Brain pericyte (primary cell): Measurements from ENCODE around the gene CUX1.
"Not testable (repeated sequence)": the region's sequence is repeated elsewhere in the genome, so short reads cannot be mapped to it uniquely, and the experiment has no call there.

Experiments used
- DNase-seq: peaks from one replicate; pipeline ENCODE4 v3.0.0-alpha.2; 2012; ENCODE audit warnings: low read depth, low spot score

The CUX1 gene

DNA sequence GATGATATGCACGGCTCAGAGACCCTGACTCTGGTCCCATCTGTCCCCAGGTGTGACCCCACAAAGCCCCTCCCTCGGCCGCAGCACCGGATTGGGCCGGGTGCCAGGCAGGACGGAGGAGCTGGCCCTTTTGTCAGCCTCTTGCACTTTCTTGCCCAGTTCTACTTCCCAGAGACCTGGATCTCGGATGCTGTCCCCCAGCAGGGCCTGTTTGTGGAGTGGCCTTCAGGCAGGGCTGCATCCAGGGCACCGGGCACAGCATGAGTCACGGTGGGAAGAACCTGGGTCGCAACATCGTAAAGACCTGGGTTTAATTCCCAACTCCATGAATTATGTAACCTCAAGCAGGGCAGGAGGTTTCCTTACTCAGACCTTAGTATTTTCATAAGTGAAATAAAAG lies 310.9 kb downstream of the CUX1 start:
- DNase-seq, result no peak

DNA sequence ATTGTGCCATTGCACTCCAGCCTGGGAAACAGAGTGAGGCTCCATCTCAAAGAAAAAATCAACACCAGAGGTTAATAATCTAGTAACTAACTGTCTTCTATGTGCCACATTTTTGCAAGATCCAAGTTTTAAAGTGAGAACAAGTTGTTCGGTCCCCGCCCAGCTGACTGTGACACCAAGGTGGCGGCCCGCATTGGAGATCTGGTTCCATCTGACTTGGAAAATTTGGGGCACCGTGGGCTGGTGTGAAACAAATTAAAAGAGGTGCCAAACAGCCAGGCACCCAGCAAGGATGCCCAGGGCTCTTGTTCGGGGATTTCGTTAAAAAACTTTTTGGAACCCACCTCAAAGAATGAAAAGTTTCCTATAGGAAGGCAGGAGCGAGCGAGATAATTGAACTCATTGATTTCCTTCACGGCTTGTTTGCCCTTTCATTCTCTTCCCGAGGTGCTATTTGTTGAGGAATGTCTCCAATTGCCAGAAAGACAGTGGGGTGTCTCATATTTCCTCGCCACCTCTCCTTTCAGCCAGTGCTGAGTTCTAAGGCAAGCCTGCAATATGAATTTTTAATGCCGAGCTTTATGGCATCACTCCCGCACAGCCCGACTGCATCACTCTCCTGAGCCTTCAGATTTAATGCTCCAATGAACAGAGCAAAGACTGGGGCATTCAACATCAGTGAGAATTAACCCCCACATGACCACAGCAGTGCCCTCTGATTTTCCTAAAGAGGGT lies 312.4 kb downstream of the CUX1 start:
- DNase-seq, result no peak

DNA sequence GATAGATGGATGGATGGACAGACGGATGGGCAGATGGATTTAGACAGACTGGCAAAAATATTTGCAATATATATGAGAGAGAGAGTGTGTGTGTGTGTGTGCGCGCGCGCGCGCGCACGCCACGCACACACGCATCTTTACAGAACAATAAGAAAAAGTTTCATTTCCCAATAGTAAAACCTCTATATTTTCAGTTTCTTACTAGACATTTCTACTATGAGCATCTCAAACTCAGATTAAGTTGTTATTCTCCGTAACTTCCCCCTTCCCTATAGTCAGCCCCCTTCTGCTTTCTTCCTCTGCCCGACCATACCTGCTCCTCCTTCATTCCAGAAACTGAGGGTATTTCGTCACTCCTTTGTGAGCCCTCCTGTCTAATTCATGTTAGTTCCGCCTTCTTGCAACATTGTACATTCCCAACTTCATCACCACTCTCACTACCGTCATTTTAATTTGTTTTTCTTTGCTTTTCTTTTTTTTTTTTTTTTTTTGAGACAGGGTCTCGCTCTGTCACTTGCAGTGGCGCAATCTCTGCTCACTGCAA lies 314.9 kb downstream of the CUX1 start:
- no peak for DNase-seq

DNA sequence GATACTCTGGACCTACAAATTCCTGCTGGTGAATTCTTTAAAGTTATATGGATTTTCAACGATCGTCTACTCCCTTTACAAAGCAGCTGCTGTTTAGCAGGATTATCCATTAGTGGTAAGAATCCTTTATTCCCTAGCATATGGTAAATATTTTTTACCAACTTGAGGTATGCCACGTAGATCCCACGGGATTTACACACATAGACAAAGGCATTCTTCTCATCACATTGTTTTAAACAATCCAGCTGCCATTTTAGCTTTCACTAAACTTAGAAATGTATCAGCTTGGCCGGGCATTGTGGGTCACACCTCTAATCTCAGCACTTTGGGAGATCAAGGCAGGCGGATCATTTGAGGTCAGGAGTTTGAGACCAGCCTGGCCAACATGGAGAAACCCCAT lies 321.2 kb downstream of the CUX1 start:
- no peak for DNase-seq

DNA sequence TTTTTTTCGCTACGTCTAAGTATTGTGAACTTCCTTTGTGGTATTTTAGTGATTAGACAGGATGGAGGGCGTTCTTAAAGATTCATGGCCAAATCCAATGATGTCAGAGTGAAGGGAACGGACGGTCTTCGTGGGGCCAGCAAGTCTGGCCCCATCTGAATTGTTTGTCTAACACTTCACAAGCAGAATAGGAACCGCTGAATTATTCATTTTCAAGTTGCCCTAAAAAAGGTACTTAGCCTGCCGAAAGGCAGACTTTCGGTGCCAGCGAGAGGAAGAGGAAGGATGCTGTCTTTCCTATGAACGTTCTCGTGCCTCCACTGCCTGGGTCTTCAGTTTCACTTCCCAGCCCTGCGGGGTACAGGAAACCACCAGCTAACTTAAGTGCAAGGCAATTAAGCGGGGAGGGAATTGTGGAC lies 323.5 kb downstream of the CUX1 start:
- DNase-seq, result no peak

DNA sequence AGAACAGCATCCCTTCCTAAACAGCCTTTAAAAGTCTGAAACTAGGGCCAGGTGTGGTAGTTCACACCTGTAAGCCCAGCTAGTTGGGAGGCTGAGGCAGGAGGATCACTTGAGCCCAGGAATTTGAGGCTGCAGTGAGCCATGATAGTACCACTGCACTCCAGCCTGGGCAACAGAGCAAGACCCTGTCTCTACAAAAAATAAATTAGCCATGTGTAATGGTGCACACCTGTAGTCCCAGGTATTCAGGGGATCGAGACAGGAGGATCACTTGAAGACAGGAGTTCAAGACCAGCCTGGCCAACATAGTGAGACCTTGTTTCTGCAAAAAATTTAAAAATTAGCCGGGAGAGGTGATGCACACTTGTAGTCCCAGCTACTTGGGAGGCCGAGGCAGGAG lies 325.0 kb downstream of the CUX1 start:
- DNase-seq, result not testable (repeated sequence)

DNA sequence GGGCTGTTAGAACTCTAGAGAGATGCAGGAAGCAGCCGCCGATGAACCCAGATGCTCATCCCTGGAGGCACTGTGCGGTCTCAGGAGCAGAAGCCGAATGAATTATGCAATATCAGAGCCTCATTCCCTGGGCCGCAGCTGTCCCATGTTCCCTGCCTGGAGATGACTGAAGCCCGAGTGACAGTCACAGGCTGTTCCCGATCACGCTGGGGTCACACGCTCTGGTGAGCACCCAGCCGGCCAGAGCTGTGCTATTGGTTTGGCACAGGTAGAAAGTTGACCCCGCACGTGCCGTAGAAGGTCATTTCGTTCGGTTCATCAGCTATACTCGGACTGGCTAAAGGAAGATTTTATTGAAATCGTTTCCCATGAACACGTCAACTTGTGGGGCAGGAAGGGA lies 328.7 kb downstream of the CUX1 start:
- no peak for DNase-seq

DNA sequence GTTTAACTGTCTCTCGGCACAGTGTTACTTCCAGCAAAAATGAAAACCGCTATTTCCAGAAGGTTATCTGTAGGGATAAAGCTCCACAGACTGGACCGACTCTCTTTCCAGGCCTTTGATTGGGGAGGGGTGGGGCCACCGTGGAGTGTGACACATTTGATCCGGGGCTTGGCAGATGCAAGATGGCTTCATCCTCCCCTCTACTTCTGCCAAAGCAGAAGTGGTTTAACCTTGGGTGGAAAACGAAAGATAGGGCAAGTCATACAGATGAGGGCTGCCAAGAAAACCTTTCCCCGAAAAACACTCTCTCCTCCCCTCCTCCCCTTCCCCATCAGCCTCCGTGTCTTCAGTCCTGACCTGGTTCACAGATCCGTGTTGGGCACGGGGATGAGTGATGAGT lies 329.6 kb downstream of the CUX1 start:
- no peak for DNase-seq

DNA sequence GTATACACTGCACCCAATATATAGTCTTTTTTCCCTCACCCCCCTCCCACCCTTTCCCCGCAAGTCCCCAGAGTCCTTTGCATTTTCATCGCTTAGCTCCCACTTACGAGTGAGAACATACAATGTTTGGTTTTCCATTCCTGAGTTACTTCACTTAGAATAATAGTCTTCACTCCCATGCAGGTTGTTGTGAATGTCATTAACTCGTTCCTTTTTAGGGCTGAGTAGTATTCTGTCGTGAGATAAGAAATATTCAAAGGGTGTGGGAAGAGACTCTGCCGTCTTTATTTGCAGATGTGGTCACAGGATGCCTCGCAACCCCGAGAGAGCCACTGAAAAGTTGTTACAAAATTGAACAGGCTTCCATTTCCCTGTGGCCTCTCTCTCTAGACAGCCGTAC lies 331.4 kb downstream of the CUX1 start:
- DNase-seq, result no peak

DNA sequence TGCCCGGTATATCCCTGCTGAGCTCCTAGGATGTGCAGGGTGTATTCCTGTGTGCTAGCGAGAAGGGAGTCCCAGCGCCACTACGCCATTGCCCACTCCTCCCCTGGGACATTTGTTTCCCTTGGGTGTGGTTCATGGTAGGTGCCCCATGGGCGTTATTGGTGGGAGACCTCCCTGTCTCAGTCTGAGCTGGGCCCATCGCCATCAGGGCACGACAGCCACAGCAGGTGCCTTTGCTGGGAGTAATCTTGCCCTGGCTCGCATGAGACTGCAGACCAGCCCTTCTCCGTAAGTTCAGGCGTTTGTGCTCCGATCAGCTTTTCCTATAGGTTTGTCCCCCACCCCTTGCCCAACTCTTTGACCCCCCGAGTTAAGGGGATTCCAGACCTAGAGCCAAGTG lies 332.0 kb downstream of the CUX1 start:
- no peak for DNase-seq

DNA sequence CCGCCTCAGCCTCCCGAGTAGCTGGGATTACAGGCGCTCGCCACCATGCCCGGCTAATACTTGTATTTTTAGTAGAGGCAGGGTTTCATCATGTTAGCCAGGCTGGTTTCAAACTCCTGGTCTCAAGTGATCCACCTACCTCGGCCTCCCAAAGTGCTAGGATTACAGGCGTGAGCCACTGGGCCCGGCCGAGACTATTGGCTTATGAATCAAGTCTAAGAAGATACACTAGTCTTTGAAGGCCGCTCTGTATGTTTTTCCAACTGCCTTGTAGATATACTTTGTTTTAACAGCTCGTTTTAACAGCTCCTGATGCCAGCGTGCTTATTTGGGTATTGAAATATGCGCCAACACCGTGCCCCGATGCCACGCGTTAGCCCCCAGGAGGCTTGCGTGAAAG lies 332.8 kb downstream of the CUX1 start:
- no peak for DNase-seq

DNA sequence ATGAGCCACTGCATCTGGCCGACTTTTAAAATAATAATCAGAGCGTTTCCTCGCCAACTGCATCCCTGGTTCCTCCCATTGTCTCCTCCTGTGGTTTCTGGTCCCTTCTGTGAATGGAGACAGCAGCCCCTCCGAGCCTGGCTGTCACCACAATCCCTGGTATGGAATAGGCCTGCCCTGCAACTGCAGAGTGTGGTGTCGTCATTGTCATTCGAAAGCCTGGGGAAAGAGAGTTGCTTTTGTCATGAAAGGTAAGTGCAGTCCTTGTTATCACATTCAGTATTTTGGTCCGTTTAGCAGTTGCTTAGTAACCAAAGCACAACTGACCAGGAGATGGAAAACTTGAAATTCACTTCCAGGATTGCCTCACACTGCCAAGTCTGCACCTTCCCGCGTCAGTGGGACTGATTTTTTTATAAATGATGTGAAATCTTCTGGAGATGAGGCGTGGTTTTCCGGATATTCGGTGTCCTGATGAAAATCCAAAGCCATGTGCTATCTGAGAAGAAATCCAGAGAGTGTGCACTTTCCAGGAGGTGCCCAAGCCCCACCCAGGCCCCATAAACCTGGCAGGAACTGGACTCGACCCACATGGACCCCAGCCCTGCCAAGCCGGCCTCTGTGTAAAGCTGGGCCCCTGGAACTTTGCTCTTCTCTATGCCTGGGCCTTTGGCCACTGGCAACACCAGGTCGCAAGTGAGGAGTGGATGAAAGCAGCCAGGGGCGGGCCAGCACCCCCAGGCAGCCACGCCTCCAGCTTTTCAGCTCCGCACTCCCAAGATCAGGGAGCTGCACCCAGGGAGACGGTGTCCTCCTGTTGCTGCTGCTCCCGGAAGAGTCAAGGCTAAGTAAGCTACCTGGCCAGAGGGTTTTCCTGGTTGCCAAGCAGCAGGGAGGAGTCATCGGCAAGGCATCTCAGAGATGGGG lies 335.5 kb downstream of the CUX1 start:
- DNase-seq, result no peak

DNA sequence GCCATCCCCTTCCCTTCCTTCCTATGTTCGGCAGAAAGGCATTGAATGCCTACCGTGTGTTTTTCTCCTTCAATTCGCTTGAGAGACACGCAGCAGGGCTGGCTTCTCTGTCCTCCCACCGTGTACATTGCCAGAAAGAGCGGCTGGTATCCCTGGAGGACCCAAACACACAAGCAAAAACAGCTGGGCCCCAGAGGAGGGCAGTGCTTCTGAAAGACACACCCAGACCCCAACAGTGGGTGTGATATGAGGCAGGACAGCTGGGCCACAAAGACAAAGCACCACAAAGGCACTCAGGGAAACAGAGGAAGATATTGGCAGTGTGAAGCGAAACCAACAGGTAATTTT lies 336.1 kb downstream of the CUX1 start:
- DNase-seq, result no peak

DNA sequence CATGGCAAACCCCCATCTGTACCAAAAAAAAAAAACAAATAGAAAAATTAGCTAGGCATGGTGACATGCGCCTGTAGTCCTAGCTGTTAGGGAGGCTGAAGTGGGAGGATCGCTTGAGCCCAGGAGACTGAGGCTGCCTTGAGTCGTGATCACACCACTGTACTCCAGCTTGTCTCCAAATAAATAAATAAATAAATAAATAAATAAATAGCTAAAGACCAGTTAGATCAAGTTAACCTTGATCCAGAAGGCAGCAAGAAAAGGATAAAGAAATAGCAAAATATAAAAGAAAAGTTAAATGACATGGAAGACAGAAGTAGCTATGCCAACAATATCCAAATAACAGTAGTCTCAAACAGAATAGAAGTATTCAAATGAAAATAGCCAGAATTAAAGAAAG lies 337.0 kb downstream of the CUX1 start:
- no peak for DNase-seq

DNA sequence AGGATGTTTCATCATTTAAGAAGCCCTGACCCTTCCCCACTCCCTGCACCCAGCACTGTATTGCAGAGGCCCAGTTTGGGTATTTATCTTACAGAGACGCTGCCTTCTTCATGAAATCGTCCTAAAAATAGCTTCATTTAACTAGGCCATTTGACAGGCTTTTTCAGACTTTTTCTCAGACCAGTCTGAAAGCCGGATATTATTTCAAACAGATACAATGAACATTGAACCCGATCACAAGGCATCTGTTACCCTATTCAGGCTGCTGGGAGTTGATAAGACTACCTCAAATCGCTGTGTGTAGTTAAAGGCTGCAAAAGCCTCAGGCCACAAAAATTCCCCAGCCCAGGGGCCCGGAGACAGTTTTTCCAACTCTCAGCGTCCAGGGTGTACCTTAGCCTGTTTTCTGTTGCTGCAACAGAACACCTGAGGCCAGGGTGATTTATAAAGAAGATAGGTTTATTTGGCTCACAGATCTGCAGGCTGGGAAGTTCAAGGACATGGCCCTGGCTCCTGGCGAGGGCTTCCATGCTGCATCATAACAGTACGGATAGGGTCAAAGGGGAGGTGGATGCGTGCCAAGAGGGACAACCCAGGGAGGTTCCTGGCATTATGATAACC lies 338.5 kb downstream of the CUX1 start:
- DNase-seq, result no peak

DNA sequence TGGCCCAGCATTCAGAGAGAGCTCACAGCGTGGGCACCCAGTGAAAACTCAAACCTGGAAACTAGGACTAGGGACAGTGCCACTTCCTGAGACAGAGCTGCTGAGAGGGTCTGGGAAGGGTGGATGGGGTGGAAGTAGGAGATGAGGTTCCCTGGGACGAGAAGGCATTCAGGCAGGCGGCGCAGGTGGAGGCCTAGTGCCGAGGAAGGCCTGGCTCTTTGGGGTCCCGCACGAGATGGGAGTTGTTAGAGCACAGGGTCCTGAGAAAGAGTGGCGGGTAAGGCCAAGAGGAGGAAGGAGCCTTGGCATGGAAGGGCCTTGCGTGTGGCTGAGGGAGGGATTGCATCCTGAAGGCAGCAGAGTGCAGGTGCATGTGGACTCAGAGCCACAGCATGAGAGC lies 339.4 kb downstream of the CUX1 start:
- no peak for DNase-seq

DNA sequence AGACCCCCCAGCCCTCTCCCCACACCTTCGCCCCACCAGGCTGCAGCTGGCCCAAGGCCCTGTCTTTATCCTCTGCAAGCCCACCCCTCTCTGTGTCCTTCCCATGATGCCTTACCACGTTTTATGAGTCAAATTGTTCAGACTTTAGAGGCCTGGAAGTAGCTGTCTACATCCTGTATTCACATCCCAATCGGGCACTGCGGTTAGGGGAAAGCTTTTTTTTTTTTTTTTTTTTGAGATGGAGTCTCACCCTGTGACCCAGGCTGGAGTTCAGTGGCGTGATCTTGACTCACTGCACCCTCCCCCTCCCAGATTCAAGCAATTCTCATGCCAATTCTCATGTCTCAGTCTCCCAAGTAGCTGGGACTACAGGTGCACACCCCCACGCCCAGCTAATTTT lies 347.7 kb downstream of the CUX1 start:
- DNase-seq, result no peak

DNA sequence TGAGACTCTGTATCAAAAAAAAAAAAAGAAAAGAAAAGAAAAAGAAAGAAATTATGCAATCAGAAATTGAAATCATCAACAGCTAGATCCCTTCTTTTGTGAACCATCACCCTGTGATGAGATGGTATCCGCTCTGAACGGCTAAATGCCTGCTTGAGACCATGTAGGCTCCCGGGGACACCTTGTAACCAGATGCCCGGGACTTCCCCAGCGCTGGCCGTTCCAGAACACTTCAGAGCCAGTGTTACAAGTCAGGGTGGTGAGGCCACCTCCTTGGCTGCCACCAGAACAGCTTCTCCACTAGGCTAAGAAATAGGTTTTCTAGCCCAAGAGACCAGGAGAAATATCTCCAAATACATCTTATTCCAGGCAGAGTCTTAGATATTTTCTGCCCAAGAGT lies 349.8 kb downstream of the CUX1 start:
- no peak for DNase-seq

DNA sequence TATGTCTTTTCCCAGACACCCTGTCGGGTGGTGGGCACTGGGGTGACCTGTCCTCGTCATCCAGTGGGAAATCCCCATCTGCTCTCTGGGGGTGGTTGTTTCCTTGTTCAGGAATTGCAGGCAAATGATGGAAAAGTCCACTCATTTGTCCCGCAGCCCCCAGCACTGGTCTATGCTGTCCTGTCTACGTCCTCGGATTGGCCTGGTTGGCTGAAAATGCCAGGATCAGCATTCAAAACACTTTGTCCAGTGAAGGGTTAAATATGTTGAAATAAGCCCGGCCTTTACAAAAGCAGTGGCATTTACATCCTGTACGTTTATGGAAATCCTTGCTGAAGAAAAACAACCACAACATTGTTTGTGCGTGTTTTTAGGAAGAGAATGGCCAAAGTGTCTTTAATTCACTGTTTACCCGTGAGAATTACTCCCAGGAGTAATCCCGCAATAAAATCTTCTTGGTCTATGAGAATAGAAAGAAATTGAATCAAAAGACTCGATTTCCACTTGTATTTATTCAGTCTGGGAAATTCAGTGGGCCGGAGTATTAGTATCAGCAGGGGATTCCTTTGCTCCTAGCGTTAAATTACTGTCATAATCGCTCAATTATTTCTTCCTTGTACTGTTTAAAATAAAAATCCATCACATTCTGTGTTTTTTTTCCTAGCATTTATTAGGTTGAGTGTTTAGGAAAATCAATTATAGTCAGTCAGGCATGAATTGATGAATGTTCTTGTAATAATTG lies 352.4 kb downstream of the CUX1 start:
- DNase-seq, result peak; percentile 29

DNA sequence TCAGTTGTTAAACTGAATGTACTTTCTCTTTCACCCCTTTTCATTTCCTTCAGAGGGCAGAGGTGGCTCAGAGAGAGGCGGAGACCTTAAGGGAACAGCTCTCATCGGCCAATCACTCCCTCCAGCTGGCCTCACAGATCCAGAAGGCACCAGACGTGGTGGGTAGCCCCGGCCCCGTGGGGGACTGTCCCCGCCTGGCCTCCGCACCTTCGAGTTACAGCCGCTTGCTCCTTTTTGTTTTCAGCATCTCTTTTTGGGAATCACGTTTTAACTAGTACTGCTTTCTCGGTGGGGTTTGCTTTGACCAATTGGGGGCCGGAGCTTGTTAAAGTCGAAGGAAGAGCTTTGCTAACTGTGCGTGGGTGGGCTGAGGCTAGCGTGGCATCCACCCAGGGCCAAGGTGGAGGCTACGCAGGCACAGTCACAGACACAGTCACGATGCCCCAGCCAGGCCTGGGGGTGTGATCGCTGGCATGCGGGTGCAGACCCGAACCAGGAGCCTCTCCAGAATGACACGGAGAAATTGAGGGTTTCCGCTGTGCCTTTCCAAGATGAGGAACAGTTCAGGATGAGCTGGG lies 353.1 kb downstream of the CUX1 start:
- DNase-seq, result no peak

DNA sequence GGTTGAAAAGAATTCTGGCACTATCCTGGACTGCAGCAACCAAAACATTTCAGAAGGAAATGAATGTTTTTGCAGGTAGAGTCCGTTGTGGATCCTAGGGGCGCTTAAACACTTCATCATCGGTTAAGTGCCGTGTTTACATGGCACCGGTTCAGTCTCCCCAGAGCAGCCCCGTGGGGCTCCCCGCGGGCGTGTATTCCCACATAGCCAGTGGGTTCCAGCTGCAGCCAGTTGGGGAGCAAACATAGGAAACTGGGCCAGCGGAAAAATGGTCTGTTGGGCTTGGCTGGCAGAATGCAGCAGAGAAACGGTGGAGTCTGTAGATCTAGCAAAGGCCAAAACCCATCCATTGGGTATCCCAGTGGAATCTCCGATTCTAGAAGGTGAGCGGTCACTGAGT lies 356.2 kb downstream of the CUX1 start:
- DNase-seq, result no peak
